ENCODE results near the gene IPO4. TPM values are rescaled to one million over a fixed set of nuclear protein-coding genes. Genes with fewer than 3 reads are reported as not detected.

Gene IPO4, protein sequence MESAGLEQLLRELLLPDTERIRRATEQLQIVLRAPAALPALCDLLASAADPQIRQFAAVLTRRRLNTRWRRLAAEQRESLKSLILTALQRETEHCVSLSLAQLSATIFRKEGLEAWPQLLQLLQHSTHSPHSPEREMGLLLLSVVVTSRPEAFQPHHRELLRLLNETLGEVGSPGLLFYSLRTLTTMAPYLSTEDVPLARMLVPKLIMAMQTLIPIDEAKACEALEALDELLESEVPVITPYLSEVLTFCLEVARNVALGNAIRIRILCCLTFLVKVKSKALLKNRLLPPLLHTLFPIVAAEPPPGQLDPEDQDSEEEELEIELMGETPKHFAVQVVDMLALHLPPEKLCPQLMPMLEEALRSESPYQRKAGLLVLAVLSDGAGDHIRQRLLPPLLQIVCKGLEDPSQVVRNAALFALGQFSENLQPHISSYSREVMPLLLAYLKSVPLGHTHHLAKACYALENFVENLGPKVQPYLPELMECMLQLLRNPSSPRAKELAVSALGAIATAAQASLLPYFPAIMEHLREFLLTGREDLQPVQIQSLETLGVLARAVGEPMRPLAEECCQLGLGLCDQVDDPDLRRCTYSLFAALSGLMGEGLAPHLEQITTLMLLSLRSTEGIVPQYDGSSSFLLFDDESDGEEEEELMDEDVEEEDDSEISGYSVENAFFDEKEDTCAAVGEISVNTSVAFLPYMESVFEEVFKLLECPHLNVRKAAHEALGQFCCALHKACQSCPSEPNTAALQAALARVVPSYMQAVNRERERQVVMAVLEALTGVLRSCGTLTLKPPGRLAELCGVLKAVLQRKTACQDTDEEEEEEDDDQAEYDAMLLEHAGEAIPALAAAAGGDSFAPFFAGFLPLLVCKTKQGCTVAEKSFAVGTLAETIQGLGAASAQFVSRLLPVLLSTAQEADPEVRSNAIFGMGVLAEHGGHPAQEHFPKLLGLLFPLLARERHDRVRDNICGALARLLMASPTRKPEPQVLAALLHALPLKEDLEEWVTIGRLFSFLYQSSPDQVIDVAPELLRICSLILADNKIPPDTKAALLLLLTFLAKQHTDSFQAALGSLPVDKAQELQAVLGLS
- total RNA-seq: 10 to 100 TPM; 12.3 to 50.9 (median 34.0) TPM
- polyA plus RNA-seq: 10 to 100 TPM in 1 of 2 donors, 1 to 10 TPM in 1; 5.6 to 11.3 TPM
- long read RNA-seq, donor 1, transcript IPO4-201 (30 exons, 3,646 nt): major isoform, 11 of 32 reads
- long read RNA-seq, donor 1, partial matches to known transcripts: 7 of 32 reads
- long read RNA-seq, donor 1, other reads (novel, unspliced or antisense): 12 of 32 reads
- long read RNA-seq, donor 2, partial matches to known transcripts: 0 of 3 reads
- long read RNA-seq, donor 2, other reads (novel, unspliced or antisense): 0 of 3 reads
- long read RNA-seq, donor 3, transcript IPO4-201 (30 exons, 3,646 nt): major isoform, 34 of 53 reads
- long read RNA-seq, donor 3, partial matches to known transcripts: 4 of 53 reads
- long read RNA-seq, donor 3, other reads (novel, unspliced or antisense): 15 of 53 reads

DNA sequence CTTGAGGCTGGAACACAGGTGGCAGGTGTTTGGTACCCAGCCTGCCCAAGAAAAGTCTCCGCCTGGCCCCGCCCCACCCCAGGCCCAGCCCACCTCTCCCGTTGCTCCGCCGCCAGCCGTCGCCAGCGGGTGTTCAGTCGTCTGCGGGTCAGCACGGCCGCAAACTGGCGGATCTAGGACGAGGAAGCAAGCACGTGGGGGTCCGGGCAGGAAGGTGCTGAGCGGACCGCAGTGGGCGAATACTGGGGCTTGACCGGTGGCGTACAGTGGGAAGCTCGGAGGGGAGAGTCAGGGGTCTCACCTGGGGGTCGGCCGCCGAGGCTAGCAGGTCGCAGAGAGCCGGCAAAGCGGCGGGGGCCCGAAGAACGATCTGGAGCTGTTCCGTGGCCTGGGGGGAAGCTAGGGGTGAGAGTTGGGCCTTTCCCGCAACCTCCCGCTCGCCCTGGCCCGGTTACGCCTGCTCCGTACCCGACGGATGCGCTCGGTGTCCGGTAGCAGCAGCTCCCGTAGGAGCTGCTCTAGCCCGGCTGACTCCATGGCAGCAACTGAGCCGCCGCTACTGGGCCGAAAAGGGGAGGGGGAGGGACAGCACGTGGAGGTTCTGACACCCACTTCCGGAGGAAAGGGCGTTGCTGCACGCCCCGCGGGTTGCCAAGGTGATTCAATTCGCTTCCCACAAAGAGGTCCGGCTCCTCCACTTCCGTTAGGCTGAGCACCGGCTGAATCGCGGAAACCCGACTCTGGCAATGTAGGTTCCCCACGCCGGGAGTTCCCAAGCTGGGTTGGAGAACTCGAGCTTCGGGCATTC, at the start of gene IPO4:
Gene IPO4, minus strand, starts transcription at position 566 of the 808 bp plus-strand sequence. Its CDS starts 29 bp downstream, at position 537.
- Histone ChIP-seq H3K27ac (no peak within 1 kb of the TSS), H3K4me3 (peak within 1 kb of the TSS; percentile 45), H3K9me3 (no peaks in the 10 kb centered on the region), H3K4me1 (ENCODE audit: insufficient read depth) (peaks cover 2% of the 10 kb centered on the region), H3K36me3 (no peaks in the 10 kb centered on the region), H3K27me3 (no peaks in the 10 kb centered on the region)
- peak; percentile 95 to 97 (median 96) for DNase-seq
- TF ChIP-seq EP300 (IDR thresholded peaks at IDR 0.05): no peak
- TF ChIP-seq, protein P1, sequence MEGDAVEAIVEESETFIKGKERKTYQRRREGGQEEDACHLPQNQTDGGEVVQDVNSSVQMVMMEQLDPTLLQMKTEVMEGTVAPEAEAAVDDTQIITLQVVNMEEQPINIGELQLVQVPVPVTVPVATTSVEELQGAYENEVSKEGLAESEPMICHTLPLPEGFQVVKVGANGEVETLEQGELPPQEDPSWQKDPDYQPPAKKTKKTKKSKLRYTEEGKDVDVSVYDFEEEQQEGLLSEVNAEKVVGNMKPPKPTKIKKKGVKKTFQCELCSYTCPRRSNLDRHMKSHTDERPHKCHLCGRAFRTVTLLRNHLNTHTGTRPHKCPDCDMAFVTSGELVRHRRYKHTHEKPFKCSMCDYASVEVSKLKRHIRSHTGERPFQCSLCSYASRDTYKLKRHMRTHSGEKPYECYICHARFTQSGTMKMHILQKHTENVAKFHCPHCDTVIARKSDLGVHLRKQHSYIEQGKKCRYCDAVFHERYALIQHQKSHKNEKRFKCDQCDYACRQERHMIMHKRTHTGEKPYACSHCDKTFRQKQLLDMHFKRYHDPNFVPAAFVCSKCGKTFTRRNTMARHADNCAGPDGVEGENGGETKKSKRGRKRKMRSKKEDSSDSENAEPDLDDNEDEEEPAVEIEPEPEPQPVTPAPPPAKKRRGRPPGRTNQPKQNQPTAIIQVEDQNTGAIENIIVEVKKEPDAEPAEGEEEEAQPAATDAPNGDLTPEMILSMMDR (IDR thresholded peaks at IDR 0.05): no peak
- TF ChIP-seq POLR2A (IDR thresholded peaks at IDR 0.05): peak; percentile 40
- intact Hi-C loops (cut with DNase I): no loop called here
- WGBS, 3 donors: 0 to 1% (median 0%) methylated on average over 48 to 65 of the region's 65 CpGs

DNA sequence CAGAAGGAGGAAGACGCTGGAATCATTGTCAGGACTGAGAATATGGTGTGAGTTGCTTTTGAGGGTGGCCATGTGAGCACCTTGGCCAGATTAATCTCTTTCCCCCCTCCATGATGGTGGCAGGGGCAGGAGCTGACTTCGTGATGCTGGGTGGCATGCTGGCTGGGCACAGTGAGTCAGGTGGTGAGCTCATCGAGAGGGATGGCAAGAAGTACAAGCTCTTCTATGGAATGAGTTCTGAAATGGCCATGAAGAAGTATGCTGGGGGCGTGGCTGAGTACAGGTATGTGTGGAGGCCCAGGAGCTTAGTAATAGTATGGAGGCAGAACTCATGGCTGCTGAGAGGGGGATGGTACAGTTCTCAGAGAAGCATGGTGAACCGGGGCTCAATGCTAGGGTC, 49.5 kb upstream of the IPO4 start:
- Histone ChIP-seq H3K36me3 (no peaks in the 10 kb centered on the region), H3K4me1 (ENCODE audit: insufficient read depth) (peaks cover 9% of the 10 kb centered on the region), H3K9me3 (no peaks in the 10 kb centered on the region), H3K27ac (no peak overlapping the region), H3K27me3 (no peaks in the 10 kb centered on the region), H3K4me3 (no peak overlapping the region)
- no peak for TF ChIP-seq POLR2A (IDR thresholded peaks at IDR 0.05)
- TF ChIP-seq EP300 (IDR thresholded peaks at IDR 0.05): no peak
- TF ChIP-seq, protein P1 (IDR thresholded peaks at IDR 0.05): no peak
- DNase-seq: no peak
- intact Hi-C loops (cut with DNase I): no loop called here
- WGBS, 3 donors: 72 to 79% (median 73%) methylated on average over 5 of the region's 5 CpGs

DNA sequence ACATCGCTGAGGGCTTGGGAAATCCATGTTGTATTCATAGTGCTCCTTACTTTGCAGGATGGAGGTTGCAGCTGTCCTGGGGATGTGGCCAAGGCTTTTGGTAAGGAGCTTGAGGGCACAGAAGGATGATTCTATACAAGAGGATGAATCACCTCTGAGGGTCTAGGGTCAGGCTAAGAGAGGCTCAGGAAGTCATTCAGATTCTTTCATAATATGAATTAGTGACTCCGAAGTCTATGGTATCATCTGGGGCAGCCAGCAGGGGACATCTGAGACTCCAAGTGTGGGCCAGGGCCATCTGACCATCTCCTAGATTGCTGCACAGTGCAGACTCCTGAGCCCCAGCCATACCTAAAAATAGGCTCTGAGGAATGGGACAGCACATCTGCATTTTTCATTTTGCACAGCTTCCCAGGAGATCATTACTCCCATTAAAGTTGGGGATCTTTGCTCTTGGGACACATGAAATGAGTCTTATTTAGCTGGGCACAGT, 48.9 kb upstream of the IPO4 start:
- WGBS, 3 donors: 90 to 91% (median 90%) methylated on average over 2 of the region's 2 CpGs
- H3K36me3 ChIP-seq: no peaks in the 10 kb centered on the region
- H3K4me3 ChIP-seq: no peak overlapping the region
- no peak for DNase-seq
- no peaks in the 10 kb centered on the region for H3K27me3 ChIP-seq
- TF ChIP-seq EP300 (IDR thresholded peaks at IDR 0.05) (no peak), POLR2A (IDR thresholded peaks at IDR 0.05) (no peak)
- TF ChIP-seq, protein P1 (IDR thresholded peaks at IDR 0.05): no peak
- H3K4me1 ChIP-seq (ENCODE audit: insufficient read depth): peaks cover 9% of the 10 kb centered on the region
- H3K9me3 ChIP-seq: no peaks in the 10 kb centered on the region
- intact Hi-C loops (cut with DNase I): no loop called here
- no peak overlapping the region for H3K27ac ChIP-seq

All from ovary (tissue), 10 donors.